ENCODE measurements around the gene TNK2. TPM values are rescaled to one million over a fixed set of nuclear protein-coding genes. Genes with fewer than 3 reads are reported as not detected.
A peak's percentile ranks its signal among the peaks of the same experiment; 100 is the strongest.

Gene TNK2
- total and polyA plus RNA-seq, 2 of the 8 experiments (the other 6 are each of a cell fraction or from before 2014, with no cell fraction given) = 10.4 to 33.9 TPM

DNA sequence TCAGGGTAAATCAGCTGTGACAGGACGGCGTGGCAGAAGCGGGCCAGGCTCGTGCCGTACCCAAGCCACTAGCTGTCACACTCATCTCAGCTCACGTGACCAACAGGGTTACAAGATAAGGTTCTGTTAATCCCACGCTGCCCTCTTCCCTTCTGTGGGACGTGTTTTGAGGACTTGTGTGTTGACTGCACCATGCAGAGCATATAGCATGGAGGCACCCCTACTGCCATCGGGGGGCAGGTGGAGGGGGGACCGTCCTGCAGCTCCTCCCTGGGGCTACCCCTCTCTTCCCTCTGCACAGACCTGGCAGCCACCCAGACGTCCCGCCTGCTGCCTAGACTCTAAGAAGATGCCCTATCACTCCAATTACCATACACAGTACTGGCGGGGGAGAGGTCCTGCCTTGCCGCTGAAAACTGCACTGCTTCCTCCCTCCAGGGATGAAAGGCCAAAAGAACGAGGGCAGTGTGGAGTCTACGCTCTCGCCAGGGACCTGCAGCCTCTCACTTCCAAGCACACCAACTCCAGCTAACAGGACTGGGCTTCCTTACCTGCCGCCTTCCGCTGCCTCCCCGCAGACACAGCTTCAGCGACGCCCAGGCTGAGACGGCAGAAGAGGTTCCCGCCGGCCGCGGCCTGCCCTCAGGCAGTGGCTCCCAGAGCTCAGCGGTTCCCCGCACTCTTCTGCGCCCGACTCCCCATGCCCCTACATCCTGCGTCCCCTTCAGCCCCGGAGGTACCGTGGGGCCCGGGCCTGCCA is at the start of gene TNK2 (continued):
- TF ChIP-seq SAP30 (IDR thresholded peaks at IDR 0.05; ENCODE audit: insufficient read depth, insufficient replicate concordance, low read length) = peak; percentile 35
